Bronchial epithelial cell (primary cell): ENCODE measurements around the gene TENT4A. TPM values are rescaled to one million over a fixed set of nuclear protein-coding genes. Genes with fewer than 3 reads are reported as not detected.
A peak's percentile ranks its signal among the peaks of the same experiment; 100 is the strongest.

Experiments
- DNase-seq: peaks from one replicate; pipeline ENCODE4 v3.0.0-alpha.2; 2010; ENCODE audit warnings: low read depth
- FAIRE-seq: peaks from 2 replicates; lab custom pipeline; 2011; peaks lifted over from hg19 to GRCh38; lab: Jason Lieb, UNC
- H3K27me3 ChIP-seq: 2 replicates; pipeline ENCODE4 v1.5.1; 2011; ENCODE audit warnings: low read length; ENCODE audit not compliant: control insufficient read depth, insufficient read depth
- H3K36me3 ChIP-seq: 2 replicates; pipeline ENCODE4 v1.5.1; 2011; ENCODE audit warnings: low read length; ENCODE audit not compliant: control insufficient read depth, insufficient read depth
- H3K4me3 ChIP-seq: 2 replicates; pipeline ENCODE4 v1.5.1; 2011; ENCODE audit warnings: mild to moderate bottlenecking, low read depth, low read length, control low read depth
- total RNA-seq: library from RNA; depleted of rRNA; stranded (reverse); fragments of >200 nt; gene quantifications from 2 replicates; pipeline ENCODE4 v1.2.1, GENCODE V29; 2014
- TF ChIP-seq, protein P1 (sequence below): IDR thresholded peaks from 2 replicates; pipeline ENCODE4 v1.5.1; 2011; ENCODE audit warnings: mild to moderate bottlenecking, moderate library complexity, low read length, control low read depth, inconsistent platforms; ENCODE audit not compliant: insufficient read depth, severe bottlenecking

Gene TENT4A
- total RNA-seq, 1 donor from 2014 or later: 6.8 TPM

DNA sequence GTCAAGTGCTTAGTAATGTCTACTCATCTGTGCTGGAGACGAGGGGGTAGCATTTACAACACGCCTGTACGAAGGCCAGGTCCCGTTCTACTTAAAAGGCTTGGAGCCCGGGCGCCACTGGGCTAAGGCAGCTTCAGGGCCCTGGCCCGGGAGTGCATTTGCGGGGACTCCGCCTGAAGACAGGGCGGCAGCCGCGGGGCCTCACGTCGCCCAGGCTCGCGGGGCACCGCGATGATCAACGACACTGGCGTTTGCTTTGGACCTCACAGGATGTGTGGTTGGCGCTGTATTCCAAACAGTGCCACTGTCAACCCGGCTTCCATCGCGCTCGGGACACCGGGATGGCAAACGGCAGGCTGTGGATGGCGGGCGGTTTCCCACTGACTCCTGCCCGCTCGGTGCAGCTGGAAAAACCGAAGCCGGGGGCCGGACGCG, 1.1 kb upstream of the TENT4A start:
- Histone ChIP-seq H3K27me3 (no peaks in the 10 kb centered on the region), H3K4me3 (peak overlapping the region; percentile 79), H3K36me3 (no peaks in the 10 kb centered on the region)
- DNase-seq: peak; percentile 70
- TF ChIP-seq, protein P1, sequence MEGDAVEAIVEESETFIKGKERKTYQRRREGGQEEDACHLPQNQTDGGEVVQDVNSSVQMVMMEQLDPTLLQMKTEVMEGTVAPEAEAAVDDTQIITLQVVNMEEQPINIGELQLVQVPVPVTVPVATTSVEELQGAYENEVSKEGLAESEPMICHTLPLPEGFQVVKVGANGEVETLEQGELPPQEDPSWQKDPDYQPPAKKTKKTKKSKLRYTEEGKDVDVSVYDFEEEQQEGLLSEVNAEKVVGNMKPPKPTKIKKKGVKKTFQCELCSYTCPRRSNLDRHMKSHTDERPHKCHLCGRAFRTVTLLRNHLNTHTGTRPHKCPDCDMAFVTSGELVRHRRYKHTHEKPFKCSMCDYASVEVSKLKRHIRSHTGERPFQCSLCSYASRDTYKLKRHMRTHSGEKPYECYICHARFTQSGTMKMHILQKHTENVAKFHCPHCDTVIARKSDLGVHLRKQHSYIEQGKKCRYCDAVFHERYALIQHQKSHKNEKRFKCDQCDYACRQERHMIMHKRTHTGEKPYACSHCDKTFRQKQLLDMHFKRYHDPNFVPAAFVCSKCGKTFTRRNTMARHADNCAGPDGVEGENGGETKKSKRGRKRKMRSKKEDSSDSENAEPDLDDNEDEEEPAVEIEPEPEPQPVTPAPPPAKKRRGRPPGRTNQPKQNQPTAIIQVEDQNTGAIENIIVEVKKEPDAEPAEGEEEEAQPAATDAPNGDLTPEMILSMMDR: peak; percentile 7
- no peak for FAIRE-seq

DNA sequence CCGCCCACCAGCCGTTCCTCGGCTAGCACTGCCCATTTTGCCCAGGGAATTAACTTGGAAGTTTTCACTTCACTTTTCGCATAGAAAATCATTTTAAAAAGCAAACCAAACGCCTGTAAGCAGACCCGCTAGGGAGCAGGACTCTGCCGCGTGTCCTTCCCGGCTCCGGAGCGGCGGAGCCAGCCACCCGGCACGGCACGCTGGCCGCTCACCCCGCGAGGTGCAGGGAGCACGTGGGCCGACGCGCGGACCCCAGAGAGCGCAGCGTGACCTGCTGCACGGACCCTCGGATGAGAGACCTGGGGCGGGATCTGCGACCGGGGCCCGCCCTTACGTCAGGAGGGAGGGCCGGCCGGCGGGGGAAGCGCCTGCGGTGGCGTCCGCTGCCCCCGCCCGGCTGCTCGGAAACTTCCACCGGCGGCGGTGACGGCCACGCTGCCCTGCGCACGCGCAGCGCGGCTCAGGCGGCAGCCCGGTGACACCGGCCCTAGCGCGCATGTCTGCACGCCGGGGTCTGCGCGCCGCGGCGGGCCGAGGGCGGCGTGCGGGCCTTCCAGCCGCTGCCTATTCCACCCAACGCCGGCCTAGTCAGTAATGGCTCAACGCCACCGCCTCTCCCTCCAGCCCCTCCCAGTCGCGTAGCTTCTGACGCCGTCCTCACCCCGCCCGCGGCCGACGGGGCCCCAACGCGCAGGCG, 507 bp upstream of the TENT4A start:
- no peaks in the 10 kb centered on the region for H3K27me3 ChIP-seq
- FAIRE-seq (no peak), DNase-seq (peak; percentile 86)
- H3K36me3 ChIP-seq: no peaks in the 10 kb centered on the region
- TF ChIP-seq, protein P1: peak; percentile 9
- peak overlapping the region; percentile 79 for H3K4me3 ChIP-seq

DNA sequence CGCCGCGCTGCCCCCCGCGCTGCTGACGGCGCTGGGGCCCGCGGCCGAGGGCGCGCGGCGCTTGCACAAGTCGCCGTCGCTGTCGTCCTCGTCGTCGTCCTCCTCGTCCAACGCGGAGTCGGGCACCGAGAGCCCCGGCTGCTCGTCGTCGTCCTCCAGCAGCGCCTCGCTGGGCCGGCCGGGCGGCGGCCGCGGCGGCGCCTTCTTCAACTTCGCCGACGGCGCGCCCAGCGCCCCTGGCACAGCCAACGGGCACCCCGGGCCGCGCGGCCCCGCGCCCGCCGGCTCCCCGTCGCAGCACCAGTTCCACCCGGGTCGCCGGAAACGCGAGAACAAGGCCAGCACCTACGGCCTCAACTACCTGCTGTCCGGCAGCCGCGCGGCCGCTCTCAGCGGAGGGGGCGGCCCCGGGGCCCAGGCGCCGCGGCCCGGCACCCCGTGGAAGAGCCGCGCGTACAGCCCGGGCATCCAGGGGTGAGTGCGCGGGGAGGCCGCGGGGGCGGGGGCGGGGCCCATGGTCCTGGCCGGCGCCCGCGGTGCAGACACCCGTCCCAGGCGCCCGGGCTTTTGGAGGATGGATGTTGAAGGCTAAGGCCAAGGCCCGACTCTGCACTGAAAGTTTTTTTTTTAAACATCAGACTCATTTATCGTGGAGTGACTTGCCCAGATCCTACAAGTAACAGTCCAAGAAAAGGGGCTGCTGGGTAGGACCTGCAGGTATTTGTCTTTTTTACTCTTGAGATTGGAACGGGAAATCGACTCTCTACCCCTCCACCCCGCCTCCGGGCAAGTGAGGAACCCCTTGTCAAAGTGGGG, 1.2 kb downstream of the TENT4A start:
- no peaks in the 10 kb centered on the region for H3K27me3 ChIP-seq
- no peak for DNase-seq
- no peak for FAIRE-seq
- peak overlapping the region; percentile 79 for H3K4me3 ChIP-seq
- peaks cover 4% of the 10 kb centered on the region for H3K36me3 ChIP-seq
- TF ChIP-seq, protein P1: no peak

DNA sequence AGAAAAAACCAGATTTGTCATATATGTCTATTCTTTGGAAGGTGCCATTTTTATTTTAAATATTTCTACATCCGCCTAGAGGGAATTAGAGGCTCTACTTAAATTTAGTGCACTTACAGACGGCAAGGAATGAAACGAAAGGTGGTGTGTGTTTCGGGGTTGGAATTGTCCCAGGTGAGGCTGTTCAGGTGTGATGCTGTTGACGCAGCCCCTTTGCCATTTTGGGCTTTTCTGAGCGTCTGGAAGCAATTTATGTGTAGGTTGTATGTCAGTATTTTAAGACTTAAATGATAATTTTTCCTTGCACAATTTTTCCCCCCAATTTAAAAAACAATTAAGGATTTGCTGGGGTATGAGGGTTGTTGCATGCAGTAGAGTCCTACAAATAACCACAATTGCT, 2.0 kb downstream of the TENT4A start:
- peaks cover 5% of the 10 kb centered on the region for H3K36me3 ChIP-seq
- TF ChIP-seq, protein P1: no peak
- FAIRE-seq: no peak
- no peaks in the 10 kb centered on the region for H3K27me3 ChIP-seq
- peak overlapping the region; percentile 79 for H3K4me3 ChIP-seq
- no peak for DNase-seq

DNA sequence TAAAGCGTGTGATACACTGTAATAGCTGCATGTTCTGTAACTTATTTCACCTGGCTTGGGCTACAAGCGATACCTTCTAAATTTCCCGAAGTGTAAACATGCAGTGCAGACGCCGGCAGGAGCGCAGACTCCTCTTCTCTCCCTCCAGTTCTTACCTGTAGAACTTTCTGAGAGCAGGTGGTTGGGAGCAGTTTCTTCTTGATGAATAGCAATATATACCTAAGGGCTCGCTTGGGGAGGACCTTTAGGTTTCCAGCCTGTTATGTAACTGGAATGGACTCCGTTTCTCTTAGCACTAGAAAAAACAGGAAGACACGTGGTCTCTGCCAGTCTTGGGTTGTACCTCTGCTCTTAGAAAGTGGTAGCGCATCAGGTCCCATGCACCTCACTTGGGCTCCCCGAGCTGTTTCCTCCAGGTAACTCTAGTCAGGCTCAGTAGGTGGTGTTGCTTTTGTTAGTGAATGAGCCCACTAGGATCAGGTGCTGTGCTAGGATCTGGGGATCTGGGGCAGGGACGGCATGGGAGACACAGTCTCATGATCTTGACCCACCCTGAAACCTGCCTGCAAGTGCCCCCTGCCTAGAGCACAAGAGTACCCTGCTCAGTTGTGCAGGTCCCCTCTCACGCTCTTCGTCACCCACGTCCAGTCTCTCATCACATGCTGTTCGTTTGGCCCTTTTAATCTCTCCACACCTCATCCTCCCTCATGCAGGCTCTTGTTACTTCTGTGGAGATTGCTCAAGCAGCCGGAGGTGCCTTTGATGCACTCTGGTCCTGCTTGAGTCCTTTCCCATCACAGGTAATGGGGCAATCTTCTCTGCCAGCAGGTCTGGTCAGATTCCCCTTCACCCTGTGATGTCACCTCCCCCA, 2.8 kb downstream of the TENT4A start:
- peak overlapping the region; percentile 79 for H3K4me3 ChIP-seq
- no peak for FAIRE-seq
- H3K27me3 ChIP-seq: no peaks in the 10 kb centered on the region
- TF ChIP-seq, protein P1: no peak
- DNase-seq: peak; percentile 17
- peaks cover 5% of the 10 kb centered on the region for H3K36me3 ChIP-seq
